ENCODE data around the gene TOR1B.
A peak's percentile ranks its signal among the peaks of the same experiment; 100 is the strongest.
"Not testable (repeated sequence)": the region's sequence is repeated elsewhere in the genome, so short reads cannot be mapped to it uniquely, and the experiment has no call there.

Gene TOR1B, protein sequence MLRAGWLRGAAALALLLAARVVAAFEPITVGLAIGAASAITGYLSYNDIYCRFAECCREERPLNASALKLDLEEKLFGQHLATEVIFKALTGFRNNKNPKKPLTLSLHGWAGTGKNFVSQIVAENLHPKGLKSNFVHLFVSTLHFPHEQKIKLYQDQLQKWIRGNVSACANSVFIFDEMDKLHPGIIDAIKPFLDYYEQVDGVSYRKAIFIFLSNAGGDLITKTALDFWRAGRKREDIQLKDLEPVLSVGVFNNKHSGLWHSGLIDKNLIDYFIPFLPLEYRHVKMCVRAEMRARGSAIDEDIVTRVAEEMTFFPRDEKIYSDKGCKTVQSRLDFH

DNA sequence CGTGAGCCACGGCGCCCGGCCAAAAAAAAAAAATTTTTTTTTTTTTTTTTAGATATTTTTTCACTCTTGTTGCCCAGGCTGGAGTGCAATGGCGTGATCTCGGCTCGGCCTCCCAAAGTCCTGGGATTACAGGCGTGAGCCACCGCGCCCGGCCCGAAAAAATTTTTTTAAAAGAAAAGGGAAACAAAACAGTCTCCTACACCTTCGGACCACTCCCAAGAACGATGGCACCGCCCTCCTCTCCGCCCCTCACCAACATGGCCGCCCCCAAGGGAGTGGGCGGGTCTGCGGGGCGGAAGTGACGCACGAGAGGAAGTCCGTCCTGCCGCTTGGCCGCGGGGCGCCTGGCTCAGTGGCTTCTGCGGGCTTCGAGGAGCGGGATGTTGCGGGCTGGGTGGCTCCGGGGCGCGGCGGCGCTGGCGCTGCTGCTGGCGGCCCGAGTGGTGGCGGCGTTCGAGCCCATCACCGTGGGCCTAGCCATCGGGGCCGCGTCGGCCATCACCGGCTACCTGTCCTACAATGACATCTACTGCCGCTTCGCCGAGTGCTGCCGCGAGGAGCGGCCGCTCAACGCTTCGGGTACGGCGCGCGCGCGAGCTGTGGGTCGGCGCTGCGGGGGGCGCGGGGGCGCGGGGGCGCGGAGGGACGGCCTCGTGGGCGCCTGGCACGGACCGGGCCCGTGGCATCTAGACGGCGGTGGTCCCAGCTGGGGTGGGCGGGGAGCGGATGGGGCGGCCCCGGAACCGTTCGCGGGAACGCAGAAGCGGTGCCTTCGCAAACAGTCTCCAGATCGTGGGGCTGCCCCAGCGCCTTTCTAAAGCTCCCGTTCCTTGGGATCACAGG is at the start of gene TOR1B:
Gene TOR1B (plus strand): TSS at position 352 of the 843 bp plus-strand sequence. CDS start 29 bp downstream, at position 381.
- DNase-seq: peak; percentile 82

DNA sequence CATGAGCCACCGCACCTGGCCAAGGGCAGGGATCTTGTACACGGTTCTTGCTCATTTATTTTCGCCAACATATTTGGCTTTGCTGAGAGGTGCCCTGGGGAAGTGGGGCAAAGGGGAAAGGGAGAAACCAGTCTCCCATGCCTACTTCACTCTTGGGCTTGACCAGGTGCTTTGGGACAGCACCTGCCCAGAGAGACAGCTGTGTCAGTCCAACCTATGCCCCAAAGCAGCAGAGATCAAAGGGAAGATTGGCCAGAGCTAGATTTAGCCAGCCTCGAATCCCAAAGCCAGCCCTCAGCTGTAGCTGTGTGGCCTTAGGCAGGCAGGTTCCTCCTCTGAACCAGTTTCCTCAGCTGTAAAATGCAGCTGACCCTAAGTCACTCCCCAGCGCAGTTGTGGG is 47.8 kb upstream of the TOR1B start:
- no peak for DNase-seq

DNA sequence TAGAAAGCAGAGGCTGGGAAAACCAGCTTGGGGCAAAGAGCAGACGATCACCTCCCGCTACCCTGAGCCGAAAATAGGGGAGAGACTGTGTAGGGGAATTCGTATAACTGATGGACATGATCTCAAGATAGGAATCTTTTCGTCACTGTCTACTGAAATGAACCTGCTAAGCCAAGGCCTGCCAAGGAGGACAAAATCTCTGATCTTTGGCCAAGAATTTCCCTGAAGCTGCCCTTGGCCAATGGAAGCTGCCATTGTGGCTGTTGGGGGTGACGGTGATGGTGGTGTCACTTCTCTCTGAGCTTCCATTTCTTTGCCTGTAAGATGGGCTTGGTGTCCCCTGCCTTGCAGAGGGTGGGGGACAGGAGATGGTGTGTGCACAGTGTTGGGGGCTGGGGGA is 46.8 kb upstream of the TOR1B start:
- no peak for DNase-seq

DNA sequence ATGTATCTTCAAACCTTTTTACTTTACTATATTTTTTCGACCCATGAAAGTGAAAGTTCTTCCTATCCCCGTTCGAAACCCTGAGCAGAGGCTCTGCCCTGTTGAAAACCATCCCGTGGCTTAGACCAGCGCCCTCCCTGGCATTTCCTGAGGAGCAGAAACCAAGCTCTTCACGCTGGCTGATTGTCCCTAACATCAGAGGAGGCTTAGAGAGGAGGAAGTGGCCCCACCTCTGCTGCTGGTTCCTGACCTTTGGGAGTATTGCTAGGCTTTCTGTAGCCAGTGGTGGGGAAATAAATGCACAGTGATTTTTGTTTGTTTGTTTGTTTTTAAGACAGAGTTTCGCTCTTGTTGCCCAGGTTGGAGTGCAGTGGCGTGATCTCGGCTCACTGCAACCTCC is 45.9 kb upstream of the TOR1B start:
- DNase-seq: no peak

DNA sequence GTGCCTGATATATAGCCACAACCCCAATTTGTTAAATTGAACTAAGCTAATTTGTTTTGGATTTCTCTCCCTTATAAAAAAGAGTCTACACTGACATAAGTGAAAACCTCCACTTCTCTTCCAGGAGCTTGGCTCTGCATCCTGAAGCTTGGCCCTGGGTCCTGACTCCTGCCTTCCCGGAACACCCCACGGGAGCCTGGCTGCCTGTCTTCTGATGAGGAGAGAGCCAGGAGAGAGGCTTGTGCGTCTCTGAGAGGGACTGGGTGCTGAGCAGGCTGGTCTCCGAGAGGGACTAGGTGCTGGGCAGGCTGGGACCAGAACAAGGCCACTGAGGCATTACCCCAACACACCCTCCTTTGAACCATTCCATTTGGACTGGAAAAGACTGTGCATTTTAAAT is 43.7 kb upstream of the TOR1B start:
- DNase-seq: no peak

DNA sequence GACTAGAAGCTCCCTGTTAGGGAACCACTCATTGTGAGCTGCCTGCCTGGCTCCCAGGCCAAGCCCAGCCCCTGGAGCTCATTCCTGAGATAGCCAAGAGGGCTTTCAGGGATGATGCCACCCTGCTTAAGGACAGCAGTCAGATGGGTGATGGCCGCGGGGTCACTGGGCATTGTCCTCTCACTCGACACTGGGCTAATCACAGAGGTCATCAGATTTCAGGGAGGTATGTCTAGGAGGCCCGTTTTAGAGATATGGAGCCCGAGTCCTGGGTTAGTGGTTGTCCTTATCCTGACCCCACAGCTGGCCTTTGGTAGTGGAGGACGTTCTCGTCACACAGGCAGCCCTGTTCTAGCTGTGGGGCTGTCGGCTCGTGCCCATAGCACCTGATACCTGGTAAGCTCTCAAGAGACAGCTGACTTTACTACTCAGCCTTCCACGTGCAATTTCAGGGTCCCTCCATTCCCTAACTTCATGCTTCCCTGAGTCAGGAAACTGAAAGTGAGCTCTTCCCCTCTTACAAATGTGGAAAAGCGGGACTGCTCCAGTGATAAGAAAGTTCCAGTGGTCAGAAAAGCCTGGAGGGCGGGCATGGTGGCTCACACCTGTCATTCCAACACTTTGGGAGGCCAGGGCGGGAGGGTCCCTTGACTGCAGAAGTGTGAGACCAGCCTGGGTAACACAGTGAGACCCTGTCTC is 43.0 kb upstream of the TOR1B start:
- no peak for DNase-seq

DNA sequence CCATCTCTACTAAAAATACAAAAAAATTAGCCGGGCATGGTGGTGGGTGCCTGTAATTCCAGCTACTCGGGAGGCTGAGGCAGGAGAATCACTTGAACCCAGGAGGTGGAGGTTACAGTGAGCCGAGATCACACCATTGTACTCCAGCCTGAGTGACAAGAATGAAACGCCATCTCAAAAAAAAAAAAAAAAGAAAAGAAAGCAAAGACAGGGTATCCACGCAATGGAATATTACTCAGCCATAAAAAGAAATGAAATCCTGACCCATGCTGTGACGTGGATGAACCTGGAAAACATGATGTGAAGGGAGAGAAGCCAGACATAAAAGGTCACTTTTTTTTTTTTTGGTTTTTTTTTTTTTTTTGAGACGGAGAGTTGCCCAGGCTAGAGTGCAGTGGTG is 42.2 kb upstream of the TOR1B start:
- not testable (repeated sequence) for DNase-seq

DNA sequence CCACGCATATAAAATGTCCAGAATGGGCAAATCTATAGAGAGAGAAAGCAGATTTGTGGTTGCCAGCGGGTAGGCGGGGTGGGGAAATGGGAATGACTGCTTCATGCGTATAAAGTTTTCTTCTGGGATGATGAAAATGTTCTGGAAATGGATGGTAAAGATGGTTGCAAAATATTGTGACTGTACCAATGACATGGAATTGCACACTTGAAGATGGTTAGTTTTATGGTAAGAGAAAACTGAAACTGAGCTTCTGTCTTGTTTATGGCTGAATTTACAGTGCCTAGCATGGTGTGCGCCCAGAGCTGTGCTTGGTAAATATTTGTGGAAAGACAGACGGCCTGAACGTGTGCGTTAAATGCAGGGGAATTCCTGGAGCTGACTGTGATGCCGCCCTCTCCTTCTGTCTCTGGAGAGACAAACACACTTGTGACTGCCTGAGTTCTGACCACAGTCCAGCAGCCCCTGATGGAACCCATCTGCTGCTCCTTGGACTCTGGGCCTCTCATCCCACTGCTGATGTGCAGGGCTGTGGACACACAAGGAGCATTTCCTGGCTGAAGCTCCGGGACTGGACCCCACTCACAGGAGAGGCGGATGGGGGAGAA is 41.6 kb upstream of the TOR1B start:
- DNase-seq: no peak

DNA sequence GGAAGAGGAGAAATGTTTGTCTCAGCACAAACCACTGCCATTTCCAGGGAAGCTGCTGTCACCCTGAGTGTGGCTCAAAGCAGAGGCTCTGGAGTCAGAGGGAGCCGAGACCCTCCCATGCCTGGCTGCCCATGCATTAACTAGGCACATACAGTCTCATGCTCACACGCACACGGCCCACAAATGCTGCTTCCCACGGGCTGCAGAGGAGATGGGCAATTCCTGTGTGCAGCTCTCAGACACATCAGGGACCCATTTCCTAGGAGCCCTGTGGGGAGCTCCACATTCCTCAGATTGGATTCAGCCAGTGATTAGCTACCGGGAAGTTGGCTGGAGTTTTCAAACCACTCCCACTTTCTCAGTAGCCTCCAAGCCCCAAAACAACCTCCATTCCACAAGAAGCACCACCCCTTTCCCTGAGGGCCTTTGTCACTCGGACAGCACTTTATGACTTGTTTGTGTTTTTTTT is 41.0 kb upstream of the TOR1B start:
- no peak for DNase-seq

DNA sequence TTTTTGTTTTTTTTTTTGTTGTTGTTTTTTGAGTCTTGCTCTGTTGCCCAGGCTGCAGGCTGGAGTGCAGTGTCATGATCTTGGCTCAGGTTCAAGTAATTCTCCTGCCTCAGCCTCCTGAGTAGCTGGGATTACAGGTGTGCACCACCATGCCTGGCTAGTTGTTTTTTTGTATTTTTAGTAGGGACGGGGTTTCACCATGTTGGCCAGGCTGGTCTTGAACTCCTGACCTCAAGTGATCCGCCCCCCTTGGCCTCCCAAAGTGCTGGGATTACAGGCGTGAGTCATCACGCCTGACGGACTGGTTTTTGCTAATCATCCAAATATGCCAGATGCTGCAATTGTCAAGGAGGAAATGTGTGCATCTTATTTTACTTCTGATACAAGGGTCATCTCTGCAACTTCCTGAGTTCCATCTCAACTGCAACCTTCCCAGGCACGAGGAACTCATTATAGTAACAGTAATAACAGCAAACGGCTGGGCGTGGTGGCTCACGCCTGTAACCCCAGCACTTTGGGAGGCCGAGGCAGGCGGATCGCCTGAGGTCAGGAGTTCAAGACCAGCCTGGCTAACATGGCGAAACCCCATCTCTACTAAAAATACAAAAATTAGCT is 40.5 kb upstream of the TOR1B start:
- DNase-seq: not testable (repeated sequence)

DNA sequence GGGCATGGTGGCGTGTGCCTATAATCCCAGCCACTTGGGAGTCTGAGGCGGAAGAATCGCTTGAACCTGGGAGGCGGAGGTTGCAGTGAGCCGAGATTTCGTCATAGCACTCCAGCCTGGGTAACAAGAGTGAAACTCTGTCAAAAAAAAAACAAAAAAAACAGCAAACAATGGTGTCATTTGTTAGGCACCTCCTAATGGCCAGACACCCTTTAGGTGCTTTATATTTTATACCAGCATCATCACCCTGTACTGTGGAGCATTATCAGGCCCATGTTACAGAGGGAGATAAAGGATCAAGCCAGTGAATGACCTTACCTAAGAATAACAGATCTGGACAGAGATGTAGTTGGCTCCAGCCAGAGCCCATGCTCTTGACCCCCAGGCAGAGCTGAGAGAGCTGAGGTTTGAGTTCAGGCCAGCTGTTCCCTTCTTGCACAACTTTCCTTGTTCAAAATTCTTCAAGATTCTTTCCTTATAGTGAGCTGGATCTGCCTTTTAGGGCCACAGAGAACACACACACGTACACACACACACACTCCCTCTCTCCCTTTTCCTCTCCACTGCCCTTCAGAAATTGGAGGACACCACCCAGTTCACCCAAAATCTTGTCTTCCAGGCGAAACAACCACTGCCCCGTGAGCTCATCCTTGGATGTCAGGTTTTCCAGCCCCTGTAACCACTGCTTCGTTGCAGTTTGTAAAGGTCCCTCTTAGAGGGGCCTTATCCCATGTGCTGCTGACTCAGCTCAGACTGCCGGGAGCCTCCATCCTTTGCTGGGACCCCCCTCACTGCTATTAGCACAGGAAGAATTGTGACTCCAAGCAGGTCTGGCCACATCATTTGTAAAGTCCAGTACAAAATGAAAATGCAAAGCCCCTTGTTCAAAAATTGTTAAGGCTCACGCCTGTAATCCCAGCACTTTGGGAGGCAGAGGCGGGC is 39.7 kb upstream of the TOR1B start:
- DNase-seq: no peak

DNA sequence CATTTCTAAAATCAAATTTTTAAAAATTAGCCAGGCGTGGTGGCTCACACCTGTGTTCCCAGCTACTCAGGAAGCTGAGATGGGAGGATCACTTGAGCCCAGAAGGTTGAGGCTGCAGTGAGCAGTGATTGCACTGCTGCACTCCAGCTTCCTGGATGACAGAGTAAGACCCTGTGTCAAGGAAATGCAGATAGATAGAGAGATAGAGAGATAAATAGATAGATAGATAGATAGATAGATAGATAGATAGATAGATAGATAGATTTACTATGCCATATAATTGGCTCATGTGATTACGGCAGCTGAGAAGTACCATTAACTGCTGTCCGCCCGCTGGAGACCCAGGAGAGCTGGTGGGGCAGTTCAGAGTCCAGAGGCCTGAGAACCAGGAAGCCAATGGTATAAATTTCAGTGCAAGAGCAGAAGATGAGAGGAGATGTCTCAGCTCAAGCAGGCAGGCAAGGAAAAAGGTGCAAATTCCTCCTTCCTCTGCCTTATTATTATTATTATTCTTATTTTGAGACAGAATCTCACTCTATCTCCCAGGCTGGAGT is 37.1 kb upstream of the TOR1B start:
- DNase-seq: no peak

DNA sequence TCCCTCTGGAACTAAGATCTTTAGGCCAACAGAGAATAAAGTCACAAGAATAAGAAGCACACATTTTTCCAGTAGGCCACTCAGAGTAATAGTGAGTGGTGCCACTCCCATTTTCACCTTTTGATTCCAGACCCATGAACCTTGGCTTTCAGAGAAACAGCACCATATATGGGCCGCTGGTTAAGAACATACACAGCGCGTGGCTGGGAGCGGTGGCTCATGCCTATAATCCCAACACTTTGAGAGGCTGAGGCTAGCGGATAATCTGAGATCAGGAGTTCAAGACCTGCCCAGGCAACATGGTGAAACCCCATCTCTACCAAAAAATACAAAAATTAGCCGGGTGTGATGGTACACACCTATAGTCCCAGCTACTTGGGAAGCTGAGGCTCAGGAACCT is 34.5 kb upstream of the TOR1B start:
- DNase-seq: no peak

DNA sequence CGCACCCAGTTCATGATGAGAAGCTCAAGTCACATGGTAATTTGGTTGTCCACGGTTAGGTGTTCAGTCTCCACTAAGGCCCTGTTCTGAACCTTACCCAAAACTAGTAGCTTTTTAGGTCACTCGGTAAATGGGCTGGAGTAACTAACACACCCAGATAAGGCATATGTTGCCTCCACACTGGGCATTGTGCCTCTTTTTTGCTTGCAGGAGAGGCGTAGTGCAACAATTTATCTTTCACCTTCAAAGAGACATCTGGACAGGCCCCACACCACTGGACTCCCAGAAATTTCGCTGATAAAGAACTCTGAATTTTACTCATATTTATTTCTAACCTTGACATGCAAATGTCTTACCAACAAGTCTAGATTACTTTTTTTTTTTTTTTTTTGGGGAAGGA is 33.3 kb upstream of the TOR1B start:
- no peak for DNase-seq

DNA sequence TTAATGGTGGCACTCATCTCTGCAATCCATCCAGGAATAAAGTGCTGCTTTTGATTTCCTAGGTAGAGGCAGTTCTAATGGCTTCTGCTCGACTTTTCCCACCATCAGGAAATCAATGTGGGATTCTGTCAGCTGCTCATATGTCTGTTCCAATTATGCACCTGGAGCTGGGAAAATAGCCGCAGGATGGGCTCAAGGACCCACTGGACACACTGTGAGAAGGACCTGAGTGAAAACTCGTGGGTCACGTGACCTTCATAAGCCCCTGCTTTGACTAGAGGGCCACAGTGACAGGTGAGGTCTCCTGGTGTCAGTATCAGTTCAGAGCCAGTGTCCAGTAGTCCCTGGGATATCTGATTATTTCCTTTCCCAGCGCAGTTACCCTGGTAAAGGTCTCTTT is 32.2 kb upstream of the TOR1B start:
- no peak for DNase-seq

DNA sequence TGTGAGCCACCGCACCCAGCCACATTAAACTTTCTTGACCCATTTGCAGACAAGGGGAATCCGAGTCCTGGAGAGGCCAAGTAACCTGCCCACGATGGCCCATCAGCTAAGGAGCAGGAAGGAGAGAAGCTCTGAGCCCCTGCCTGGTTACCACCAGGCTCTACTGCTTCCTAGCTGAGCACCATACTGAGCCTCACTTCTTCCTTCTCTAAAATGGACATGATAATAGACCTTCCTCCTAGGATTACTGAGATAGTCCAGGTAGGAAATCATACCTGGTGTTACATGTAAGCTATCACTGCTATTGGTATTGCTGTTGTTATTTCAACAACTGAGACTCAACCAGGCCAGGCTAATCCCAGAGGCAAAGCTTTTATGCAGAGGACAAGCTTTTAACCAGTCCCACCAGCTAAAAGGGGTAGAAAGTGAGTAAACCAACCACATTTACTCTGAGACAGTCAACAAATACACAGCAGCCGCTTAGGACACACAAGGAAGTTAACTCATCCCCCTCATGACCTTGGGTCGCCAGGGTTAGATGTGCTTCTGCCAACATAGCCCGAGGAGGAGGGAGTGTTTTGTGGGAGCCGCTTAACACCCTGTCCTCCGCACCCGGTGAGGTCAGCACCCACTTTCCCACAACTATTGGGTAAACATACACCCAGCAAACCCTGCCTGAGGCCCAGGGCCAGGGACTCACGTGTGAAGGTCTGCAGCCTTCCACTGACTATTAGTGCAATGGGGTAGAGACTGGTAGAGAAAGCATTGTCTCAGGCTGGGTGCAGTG is 29.5 kb upstream of the TOR1B start:
- no peak for DNase-seq

DNA sequence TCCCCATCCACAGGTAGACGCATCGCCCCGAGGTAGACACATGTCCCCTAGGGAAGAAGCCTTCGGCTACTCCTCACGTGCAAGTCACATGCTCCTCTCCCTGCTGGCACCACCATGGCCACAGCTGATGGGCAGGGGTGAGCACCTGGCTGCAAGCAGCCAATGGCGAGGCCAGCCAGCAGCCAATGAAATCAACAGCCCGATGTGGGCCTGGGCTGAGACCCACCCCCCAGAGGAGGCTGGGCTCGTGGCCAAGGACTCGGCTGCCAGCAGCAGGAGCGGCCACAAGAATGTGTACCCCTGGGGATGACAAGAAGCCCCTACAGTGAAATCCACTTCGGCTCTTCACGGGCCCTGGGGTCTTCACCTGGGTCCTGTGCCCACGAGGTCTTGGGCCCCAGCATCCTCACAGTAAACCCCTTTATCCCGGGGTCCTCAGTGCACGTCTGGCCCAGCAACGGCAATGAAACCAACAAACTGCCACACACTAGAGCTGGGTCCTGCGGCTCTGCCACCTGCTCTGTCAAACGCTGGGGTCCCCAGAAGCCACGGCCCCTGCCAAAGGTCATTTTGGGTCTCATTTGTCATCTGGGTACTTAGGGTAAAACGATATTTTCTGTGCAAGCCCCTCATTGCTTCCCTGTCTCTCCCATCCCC is 28.1 kb upstream of the TOR1B start:
- DNase-seq: peak; percentile 20

DNA sequence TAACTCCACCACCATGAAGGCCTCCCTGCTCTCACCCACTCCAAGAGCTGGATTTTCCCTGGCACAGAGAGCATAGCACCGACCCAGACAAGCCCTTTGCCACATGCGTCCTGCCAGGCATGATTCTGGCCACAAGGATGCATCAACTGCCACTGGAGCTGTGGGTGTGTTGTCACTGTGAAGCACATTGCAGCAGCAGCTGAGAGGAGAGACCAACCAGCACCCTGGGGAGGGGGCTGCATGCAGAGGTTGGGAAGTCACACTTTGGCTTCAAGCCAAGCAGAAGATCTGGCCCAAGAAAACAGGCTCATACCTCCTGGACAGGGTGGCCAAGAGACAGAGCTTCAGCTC is 27.6 kb upstream of the TOR1B start:
- no peak for DNase-seq

DNA sequence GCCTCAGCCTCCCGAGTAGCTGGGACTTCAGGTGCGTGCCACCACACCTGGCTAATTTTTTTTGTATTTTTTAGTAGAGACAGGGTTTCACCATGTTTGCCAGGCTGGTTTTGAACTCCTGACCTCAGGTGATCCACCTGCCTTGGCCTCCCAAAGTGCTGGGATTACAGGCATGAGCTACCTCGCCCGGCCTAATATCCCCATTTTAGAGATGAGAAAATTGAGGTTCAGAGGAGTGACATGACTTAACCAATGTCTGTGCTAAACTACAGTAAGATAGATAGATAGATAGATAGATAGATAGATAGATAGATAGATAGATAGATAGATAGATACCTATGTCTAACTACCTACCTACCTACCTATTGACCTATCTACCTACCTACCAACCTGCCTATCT is 26.9 kb upstream of the TOR1B start:
- not testable (repeated sequence) for DNase-seq

DNA sequence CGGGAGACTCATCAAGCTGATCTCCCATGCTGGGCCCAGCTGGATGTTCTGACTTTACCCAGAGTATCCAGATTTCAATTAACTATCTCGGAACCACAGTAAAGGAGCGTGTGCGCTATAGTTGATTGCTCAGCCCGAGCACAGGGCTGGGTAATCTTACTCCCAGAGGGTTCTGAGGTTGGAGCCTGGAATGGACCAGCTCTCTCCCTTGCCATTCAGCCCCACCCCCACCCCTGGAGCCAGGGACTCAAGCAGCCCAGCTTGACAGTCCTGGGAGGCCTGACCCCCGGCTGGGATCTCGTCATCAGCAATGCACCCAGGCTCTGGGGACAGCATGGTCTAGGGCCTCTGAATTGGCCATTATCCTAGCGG is 26.4 kb upstream of the TOR1B start:
- DNase-seq: no peak

Data from DMS79 (cell line).